Right atrium auricular region (tissue), 2 donors: Measurements from ENCODE around the gene ISL2. TPM values are rescaled to one million over a fixed set of nuclear protein-coding genes. Genes with fewer than 3 reads are reported as not detected.

Experiments used
- DNase-seq: peaks from one replicate; pipeline ENCODE4 v3.0.0-alpha.2; 2019; ENCODE audit warnings: low spot score
- H3K27ac ChIP-seq, 2 donors: fragments of 200-600 bp; sonication (generic); 1 replicate in 1 of 2; 2 replicates in 1 of 2; pipeline ENCODE4 v1.5.1; 2016 to 2019
- H3K27me3 ChIP-seq, 2 donors: fragments of 200-600 bp; sonication (generic); one replicate each; pipeline versions ENCODE4 v1.5.1 to v1.6.0; 2017 to 2019
- H3K36me3 ChIP-seq: fragments of 200-600 bp; sonication (generic); one replicate; pipeline ENCODE4 v1.5.1; 2016
- H3K4me1 ChIP-seq, 2 donors: fragments of 200-600 bp; sonication (generic); one replicate each; pipeline versions ENCODE4 v1.5.1 to v1.6.0; 2017 to 2019
- H3K4me3 ChIP-seq, 2 donors: fragments of 200-600 bp; sonication (generic); 1 replicate in 1 of 2; 2 replicates in 1 of 2; pipeline ENCODE4 v1.5.1; 2017 to 2019; ENCODE audit warnings: mild to moderate bottlenecking in 1 of 2, moderate library complexity in 1 of 2
- H3K9me3 ChIP-seq, 2 donors: fragments of 200-600 bp; sonication (generic); one replicate each; pipeline ENCODE4 v1.5.1; 2019
- total RNA-seq, 2 donors: library from RNA; depleted of rRNA; stranded (reverse); fragments of >200 nt; gene quantifications; one replicate each; pipeline ENCODE4 v1.1.0, GENCODE V29; 2016
- TF ChIP-seq, protein P1 (sequence below), 2 donors: fragments of 200-600 bp; sonication (generic); IDR thresholded peaks; one replicate each; pipeline ENCODE4 v1.5.1; 2019; ENCODE audit warnings: antibody characterized with exemption in 2 of 2

Gene ISL2
- total RNA-seq, 2 donors from 2014 or later: not detected

GRCh38 chr15:76299786-76300185 lies 36.8 kb upstream of the ISL2 start:
- H3K36me3 ChIP-seq: no peaks in the 10 kb centered on the region
- no peak overlapping the region for H3K4me3 ChIP-seq
- H3K9me3 ChIP-seq: no peaks in the 10 kb centered on the region
- H3K27me3 ChIP-seq: no peaks in the 10 kb centered on the region
- TF ChIP-seq, protein P1, sequence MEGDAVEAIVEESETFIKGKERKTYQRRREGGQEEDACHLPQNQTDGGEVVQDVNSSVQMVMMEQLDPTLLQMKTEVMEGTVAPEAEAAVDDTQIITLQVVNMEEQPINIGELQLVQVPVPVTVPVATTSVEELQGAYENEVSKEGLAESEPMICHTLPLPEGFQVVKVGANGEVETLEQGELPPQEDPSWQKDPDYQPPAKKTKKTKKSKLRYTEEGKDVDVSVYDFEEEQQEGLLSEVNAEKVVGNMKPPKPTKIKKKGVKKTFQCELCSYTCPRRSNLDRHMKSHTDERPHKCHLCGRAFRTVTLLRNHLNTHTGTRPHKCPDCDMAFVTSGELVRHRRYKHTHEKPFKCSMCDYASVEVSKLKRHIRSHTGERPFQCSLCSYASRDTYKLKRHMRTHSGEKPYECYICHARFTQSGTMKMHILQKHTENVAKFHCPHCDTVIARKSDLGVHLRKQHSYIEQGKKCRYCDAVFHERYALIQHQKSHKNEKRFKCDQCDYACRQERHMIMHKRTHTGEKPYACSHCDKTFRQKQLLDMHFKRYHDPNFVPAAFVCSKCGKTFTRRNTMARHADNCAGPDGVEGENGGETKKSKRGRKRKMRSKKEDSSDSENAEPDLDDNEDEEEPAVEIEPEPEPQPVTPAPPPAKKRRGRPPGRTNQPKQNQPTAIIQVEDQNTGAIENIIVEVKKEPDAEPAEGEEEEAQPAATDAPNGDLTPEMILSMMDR (IDR thresholded peaks at IDR 0.05): no peak
- no peak for DNase-seq
- H3K27ac ChIP-seq: no peak overlapping the region
- H3K4me1 ChIP-seq: peaks cover 0 to 8% of the 10 kb centered on the region in 2 donors

DNA sequence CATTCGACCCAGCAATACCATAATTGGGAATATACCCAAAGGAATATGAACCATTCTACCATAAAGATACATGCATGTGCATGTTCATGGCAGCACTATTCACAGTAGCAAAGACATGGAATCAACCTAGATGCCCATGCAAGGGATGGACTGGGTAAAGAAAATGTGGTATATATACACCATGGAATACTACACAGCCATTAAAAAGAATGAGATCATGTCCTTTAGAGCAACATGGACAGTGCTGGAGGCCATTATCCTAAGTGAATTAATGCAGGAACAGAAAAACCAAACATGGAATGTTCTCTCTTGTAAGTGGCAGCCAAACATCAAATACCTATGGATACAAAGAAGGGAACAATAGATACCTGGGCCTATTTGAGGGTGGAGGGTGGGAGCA lies 32.7 kb upstream of the ISL2 start:
- no peak for DNase-seq

DNA sequence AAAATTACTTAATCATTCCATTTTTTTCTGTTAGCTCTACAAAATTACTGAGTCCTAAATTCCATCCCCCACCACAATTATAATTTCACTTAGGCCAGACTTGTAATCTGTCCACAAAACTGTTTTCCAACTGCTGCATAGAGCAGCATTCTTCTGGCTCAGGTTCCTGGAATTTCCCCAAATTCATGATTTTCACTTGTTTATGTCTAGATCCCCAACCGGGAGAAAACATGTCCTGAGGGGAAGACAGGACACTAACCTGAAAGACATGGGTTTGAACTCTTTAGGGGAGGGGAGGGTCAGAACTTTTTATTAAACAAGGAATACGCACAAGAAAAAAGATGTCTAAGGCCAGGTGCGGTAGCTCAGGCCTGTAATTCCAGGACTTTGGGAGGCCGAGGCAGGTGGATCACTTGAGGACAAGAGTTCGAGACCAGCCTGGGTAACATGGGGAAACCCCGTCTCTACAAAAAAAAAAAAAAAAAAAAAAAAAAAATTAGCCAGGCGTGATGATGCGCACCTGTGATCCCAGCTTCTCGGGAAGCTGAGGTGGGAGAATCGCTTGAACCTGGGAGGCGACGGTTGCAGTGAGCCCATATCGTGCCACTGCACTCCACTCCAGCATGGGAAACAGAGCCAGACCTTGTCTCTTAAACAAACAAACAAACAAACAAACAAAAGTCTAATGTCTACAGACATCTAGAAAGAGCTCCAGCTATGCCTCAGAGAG lies 26.8 kb upstream of the ISL2 start:
- TF ChIP-seq, protein P1 (IDR thresholded peaks at IDR 0.05): no peak
- Histone ChIP-seq H3K27me3 (no peaks in the 10 kb centered on the region), H3K36me3 (no peaks in the 10 kb centered on the region), H3K4me1 (peaks cover 0 to 21% of the 10 kb centered on the region in 2 donors), H3K4me3 (peak overlapping the region in 1 of 2 donors; percentile 82), H3K27ac (peak overlapping the region in 1 of 2 donors; percentile 92), H3K9me3 (no peaks in the 10 kb centered on the region)
- no peak for DNase-seq

More for the DNA sequence above, 32.7 kb upstream of the ISL2 start:
- H3K27me3 ChIP-seq: no peaks in the 10 kb centered on the region
- TF ChIP-seq, protein P1 (IDR thresholded peaks at IDR 0.05): no peak
- no peaks in the 10 kb centered on the region for H3K9me3 ChIP-seq
- H3K36me3 ChIP-seq: no peaks in the 10 kb centered on the region
- H3K4me1 ChIP-seq: peaks cover 0 to 3% of the 10 kb centered on the region in 2 donors
- H3K4me3 ChIP-seq: no peak overlapping the region
- H3K27ac ChIP-seq: no peak overlapping the region

- DNase-seq: no peak
- Histone ChIP-seq H3K27ac (peak overlapping the region; percentile 90 to 92), H3K27me3 (no peaks in the 10 kb centered on the region), H3K4me3 (peak overlapping the region; percentile 82 to 83), H3K36me3 (no peaks in the 10 kb centered on the region), H3K4me1 (peaks cover 0 to 21% of the 10 kb centered on the region in 2 donors), H3K9me3 (no peaks in the 10 kb centered on the region)
- TF ChIP-seq, protein P1 (IDR thresholded peaks at IDR 0.05): no peak
Observed at GRCh38 chr15:76310475-76311099, 26.0 kb upstream of the ISL2 start.

- Histone ChIP-seq H3K4me1 (peaks cover 0 to 21% of the 10 kb centered on the region in 2 donors), H3K27me3 (no peaks in the 10 kb centered on the region), H3K9me3 (no peaks in the 10 kb centered on the region), H3K4me3 (peak within 1 kb of the TSS; percentile 82 to 83), H3K27ac (peak within 1 kb of the TSS; percentile 90 to 92), H3K36me3 (no peaks in the 10 kb centered on the region)
- TF ChIP-seq, protein P1 (IDR thresholded peaks at IDR 0.05): no peak
- peak; percentile 98 for DNase-seq
Observed at GRCh38 chr15:76311100-76311953, 25.2 kb upstream of the ISL2 start, which contains the start of gene ETFA. Gene ETFA, minus strand, starts transcription at chr15:76311469. Its CDS starts 81 bp downstream, at chr15:76311388.
